Vagina (tissue), 2 donors: ENCODE results near the gene DNAAF9.

Experiments used
- POLR2A ChIP-seq, 2 donors: fragments of 450-650 bp; IDR thresholded peaks; one replicate each; pipeline ENCODE4 v1.6.1; 2017; ENCODE audit warnings: antibody characterized with exemption in 2 of 2, mild to moderate bottlenecking in 2 of 2, moderate library complexity in 2 of 2
- POLR2AphosphoS5 ChIP-seq, 2 donors: sonication (generic); formaldehyde crosslinking; IDR thresholded peaks; one replicate each; pipeline ENCODE4 v1.9.0; 2017; ENCODE audit warnings: antibody characterized with exemption in 2 of 2, mild to moderate bottlenecking in 2 of 2, low read depth in 1 of 2; ENCODE audit not compliant: insufficient read depth in 1 of 2
- TF ChIP-seq, protein P1 (sequence below), 3 experiments: fragments of 450-650 bp in 2 of 3; fragments of 200-600 bp in 1 of 3; sonication (generic) in 1 of 3; IDR thresholded peaks; one replicate each; pipeline ENCODE4 v1.5.1; 2017 to 2019; ENCODE audit warnings: antibody characterized with exemption in 3 of 3, mild to moderate bottlenecking in 2 of 3, moderate library complexity in 2 of 3

DNA sequence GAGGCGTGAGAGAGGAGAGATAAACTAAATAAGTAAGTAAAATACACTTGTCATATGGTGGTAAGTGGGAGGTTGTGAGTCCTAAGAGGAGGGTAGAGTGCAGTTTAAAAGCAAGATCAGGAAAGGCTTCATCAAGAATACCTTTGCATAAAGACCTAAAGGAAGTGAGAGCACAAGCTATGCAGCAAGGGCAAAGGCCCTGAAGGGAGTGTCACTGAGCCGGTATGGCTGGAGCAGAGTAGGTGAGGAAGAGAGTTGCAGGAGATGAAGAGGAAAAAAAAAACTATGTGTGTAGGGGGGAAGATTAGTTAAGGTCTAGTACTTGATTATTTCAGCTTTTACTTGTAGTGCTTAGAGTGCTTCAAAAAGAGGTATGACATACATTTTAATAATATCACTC, 11.0 kb downstream of the DNAAF9 start:
- TF ChIP-seq POLR2A (IDR thresholded peaks at IDR 0.05) (no peak), POLR2AphosphoS5 (IDR thresholded peaks at IDR 0.05; ENCODE audit: insufficient read depth in 1 of 2, low read depth in 1 of 2) (no peak)
- TF ChIP-seq, protein P1, sequence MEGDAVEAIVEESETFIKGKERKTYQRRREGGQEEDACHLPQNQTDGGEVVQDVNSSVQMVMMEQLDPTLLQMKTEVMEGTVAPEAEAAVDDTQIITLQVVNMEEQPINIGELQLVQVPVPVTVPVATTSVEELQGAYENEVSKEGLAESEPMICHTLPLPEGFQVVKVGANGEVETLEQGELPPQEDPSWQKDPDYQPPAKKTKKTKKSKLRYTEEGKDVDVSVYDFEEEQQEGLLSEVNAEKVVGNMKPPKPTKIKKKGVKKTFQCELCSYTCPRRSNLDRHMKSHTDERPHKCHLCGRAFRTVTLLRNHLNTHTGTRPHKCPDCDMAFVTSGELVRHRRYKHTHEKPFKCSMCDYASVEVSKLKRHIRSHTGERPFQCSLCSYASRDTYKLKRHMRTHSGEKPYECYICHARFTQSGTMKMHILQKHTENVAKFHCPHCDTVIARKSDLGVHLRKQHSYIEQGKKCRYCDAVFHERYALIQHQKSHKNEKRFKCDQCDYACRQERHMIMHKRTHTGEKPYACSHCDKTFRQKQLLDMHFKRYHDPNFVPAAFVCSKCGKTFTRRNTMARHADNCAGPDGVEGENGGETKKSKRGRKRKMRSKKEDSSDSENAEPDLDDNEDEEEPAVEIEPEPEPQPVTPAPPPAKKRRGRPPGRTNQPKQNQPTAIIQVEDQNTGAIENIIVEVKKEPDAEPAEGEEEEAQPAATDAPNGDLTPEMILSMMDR (IDR thresholded peaks at IDR 0.05), result no peak
